Measurements from ENCODE around the gene RSKR.
"Not testable (repeated sequence)": the region's sequence is repeated elsewhere in the genome, so short reads cannot be mapped to it uniquely, and the experiment has no call there.

Gene RSKR

DNA sequence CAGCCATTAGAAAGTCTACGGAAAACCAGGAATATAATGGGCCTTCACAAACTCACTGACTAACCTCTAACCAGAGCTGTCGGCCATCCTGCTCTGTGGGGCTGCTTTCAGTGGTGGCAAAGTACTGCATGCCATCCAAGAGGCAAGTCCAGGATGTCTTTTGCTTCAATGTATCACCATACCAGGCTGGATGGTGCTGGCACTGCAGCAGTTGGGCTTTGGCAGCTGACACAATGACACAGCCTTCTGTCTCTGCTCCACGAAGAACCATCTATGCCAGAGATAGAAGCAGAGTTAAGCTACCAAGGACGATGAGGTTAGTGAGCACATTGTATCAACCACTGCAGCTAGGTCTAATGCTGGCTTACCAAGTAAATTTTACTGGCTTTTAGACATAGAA, 9.7 kb upstream of the RSKR start:
- no peak for FAIRE-seq
- no peak for DNase-seq (ENCODE audit: insufficient read length, low spot score)
- TF ChIP-seq POU2F2 (IDR thresholded peaks at IDR 0.05; ENCODE audit: low read depth, low read length), result no peak
- no peak for TF ChIP-seq POLR2AphosphoS5 (IDR thresholded peaks at IDR 0.05; ENCODE audit: low read depth, low read length)
- TF ChIP-seq SPI1 (IDR thresholded peaks at IDR 0.05; ENCODE audit: low read depth, low read length), result no peak
- TF ChIP-seq TAF1 (IDR thresholded peaks at IDR 0.05; ENCODE audit: low read depth, low read length), result no peak
- TF ChIP-seq PAX5 (IDR thresholded peaks at IDR 0.05; ENCODE audit: insufficient read depth, low read length, severe bottlenecking), result no peak

DNA sequence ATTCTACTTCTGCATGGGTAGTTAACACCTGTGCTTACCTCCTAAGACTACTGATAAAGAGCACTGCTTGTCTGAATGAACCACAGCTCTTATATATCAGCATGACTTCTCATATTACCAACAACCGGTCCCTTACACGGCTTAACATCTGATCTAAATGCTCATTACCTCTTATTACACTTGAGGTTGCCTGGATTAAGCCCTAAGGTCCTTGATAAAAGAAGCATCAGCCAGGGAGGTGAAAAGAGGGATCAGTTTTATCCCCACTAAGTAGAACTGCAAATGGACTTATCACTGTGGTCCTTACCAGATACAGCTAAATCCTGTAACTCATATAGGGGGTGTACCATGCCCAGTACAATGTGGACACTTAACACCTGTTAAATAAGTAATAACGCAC, 8.2 kb upstream of the RSKR start:
- DNase-seq (ENCODE audit: insufficient read length, low spot score) (no peak), FAIRE-seq (no peak)

GRCh38 chr17:28620010-28620409, 6.0 kb upstream of the RSKR start:
- no peak for DNase-seq (ENCODE audit: insufficient read length, low spot score)
- TF ChIP-seq POU2F2 (IDR thresholded peaks at IDR 0.05; ENCODE audit: low read depth, low read length), result no peak
- no peak for TF ChIP-seq TAF1 (IDR thresholded peaks at IDR 0.05; ENCODE audit: low read depth, low read length)
- TF ChIP-seq POLR2A (IDR thresholded peaks at IDR 0.05; ENCODE audit: low read depth, low read length), result no peak
- TF ChIP-seq PAX5 (IDR thresholded peaks at IDR 0.05; ENCODE audit: insufficient read depth, low read length, severe bottlenecking), result no peak
- TF ChIP-seq SPI1 (IDR thresholded peaks at IDR 0.05; ENCODE audit: low read depth, low read length), result no peak
- no peak for TF ChIP-seq POLR2AphosphoS5 (IDR thresholded peaks at IDR 0.05; ENCODE audit: low read depth, low read length)
- no peak for FAIRE-seq

More for the DNA sequence above, 8.2 kb upstream of the RSKR start:
- TF ChIP-seq POU2F2 (IDR thresholded peaks at IDR 0.05; ENCODE audit: low read depth, low read length) (no peak), PAX5 (IDR thresholded peaks at IDR 0.05; ENCODE audit: insufficient read depth, low read length, severe bottlenecking) (no peak), SPI1 (IDR thresholded peaks at IDR 0.05; ENCODE audit: low read depth, low read length) (no peak), POLR2A (IDR thresholded peaks at IDR 0.05; ENCODE audit: low read depth, low read length) (no peak), POLR2AphosphoS5 (IDR thresholded peaks at IDR 0.05; ENCODE audit: low read depth, low read length) (no peak), TAF1 (IDR thresholded peaks at IDR 0.05; ENCODE audit: low read depth, low read length) (no peak)

DNA sequence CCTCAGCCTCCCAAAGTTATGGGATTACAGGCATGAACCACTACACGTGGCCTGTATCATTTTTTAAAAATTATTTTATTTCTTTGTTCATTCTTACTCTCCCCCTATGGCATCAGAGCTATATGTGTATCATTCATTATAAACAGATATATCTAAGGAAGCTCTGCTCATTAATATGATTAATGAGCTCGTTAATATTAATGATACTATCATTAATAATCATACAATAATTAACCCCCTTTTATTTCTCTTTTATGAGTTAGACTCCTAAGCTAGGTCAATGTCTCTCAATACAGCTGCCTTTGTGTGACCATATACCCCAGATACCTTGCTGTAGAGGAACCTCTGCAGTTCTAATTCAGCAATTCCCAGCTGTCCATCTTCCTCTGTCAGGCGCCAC, 4.5 kb upstream of the RSKR start:
- no peak for DNase-seq (ENCODE audit: insufficient read length, low spot score)
- no peak for TF ChIP-seq TAF1 (IDR thresholded peaks at IDR 0.05; ENCODE audit: low read depth, low read length)
- TF ChIP-seq POLR2AphosphoS5 (IDR thresholded peaks at IDR 0.05; ENCODE audit: low read depth, low read length), result no peak
- TF ChIP-seq POLR2A (IDR thresholded peaks at IDR 0.05; ENCODE audit: low read depth, low read length), result no peak
- TF ChIP-seq POU2F2 (IDR thresholded peaks at IDR 0.05; ENCODE audit: low read depth, low read length), result no peak
- no peak for TF ChIP-seq SPI1 (IDR thresholded peaks at IDR 0.05; ENCODE audit: low read depth, low read length)
- FAIRE-seq, result no peak

DNA sequence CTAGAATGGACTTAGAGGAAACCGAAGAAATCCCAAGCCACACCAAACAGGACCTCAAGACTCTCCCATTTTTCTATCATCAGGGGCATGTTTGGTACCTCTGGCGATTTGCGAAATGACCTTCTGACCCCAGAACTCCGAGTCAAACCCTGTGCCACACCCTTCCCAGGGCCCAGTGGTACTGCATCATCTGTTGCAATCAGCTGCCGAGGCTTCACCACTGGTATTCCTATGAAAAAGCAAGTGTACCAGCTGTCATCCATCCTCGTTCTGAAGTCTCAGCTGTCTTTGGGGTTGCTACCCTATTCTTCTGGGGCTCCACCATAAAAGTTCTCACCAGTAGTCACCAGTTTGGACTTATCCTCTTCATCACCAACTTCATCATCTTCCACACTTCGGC, 2.3 kb upstream of the RSKR start:
- DNase-seq (ENCODE audit: insufficient read length, low spot score), result no peak
- TF ChIP-seq SPI1 (IDR thresholded peaks at IDR 0.05; ENCODE audit: low read depth, low read length) (no peak), POLR2AphosphoS5 (IDR thresholded peaks at IDR 0.05; ENCODE audit: low read depth, low read length) (no peak)
- FAIRE-seq, result no peak

DNA sequence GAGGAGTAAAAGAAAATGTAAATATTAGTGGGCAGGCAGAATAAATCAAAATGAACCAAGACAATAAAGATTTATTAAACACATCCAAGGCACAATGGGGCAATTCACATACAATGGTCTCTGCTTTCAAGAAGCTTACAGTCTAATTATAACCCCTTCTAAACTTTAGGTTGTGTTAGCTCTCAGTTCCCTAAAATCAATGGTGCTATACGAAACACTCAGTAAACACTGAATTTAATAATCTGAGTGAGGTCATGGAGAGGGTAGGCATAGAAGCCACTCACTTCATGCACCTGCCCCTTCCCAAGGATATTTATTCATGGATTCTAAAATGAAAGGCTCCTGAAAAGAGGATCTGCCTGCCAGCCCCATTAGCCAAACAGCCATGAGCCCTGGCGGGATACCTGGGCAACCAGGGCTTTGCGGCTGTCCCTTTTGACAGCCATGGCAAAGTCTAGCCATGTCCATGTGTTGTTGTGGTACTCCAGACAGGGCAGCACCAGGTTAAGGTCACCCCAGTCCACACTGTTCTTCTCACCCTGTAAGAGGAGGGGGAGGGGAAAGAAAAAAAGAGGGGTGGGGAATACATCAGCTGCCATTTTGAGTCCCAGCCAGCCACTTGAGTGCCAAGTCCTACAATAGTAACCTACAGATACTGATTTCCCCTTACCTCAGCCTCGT, 1.4 kb upstream of the RSKR start:
- DNase-seq (ENCODE audit: insufficient read length, low spot score) (no peak), FAIRE-seq (no peak)
- TF ChIP-seq SPI1 (IDR thresholded peaks at IDR 0.05; ENCODE audit: low read depth, low read length), result peak; percentile 82
- TF ChIP-seq POU2F2 (IDR thresholded peaks at IDR 0.05; ENCODE audit: low read depth, low read length), result no peak

DNA sequence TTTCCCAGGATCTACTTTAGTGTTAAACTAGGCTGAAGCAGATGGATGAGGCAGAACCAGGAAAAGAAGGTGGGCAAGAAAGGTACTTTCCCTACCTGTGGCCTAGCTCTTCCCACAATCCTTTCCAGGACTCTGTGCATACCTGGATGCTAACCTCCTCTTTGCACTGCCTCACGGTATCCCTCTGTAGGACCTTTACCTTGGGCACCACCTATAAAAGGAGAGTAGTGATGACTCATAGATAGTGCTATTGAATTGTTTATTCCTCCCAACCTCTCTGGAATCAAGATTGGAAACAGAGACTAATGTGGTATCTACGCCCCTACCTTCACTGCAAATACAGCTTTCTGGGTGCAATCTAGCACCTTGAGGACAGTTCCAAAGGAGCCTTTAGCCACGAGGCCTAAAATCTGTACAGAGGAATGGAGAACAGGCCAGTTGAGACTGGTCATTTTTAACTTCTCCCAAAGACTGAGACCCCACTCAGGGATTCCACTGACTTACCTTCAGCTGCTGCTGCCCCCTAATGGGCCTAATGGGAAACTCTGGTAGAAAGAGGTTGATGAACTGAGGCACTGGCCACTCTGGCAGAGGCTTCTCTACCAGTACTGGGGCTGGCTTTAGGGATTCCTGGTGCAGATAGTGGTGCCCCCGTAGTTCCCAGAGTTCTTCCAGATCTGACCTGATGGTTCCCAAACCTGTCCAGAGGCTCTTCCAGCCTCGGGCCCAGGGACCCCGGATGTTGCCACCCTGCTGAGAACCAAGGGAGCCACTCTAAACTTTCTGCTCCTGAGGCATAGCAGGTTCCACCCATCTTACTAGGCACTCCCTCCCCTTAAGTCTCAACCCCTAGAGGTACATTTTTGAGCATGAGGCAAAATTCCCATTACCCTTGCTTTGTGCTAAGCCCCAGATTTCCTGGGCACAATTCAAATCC, 781 bp downstream of the RSKR start:
- FAIRE-seq, result no peak
- TF ChIP-seq SPI1 (IDR thresholded peaks at IDR 0.05; ENCODE audit: low read depth, low read length), result no peak
- TF ChIP-seq POLR2A (IDR thresholded peaks at IDR 0.05; ENCODE audit: low read depth, low read length), result no peak
- TF ChIP-seq TAF1 (IDR thresholded peaks at IDR 0.05; ENCODE audit: low read depth, low read length), result no peak
- no peak for TF ChIP-seq POU2F2 (IDR thresholded peaks at IDR 0.05; ENCODE audit: low read depth, low read length)
- no peak for DNase-seq (ENCODE audit: insufficient read length, low spot score)

DNA sequence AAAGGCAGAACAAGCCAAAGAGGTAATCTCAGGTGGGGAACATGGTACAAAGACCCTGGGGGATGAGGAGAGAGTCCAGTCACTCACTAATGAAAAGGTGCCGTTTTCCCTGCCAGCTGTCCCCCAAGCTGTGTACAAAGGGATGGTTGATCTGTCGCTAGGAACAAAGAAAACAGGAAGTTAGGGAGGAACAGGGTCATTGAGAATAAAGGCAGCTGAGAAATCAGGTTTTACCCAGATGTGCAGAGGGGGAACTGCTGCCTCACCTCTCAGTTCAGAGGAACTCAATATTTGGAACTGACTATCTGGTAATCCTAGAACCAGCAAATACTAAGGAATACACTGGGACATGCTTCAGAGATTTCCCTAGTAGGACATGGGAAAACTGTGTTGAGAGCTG, 1.5 kb downstream of the RSKR start:
- no peak for FAIRE-seq
- DNase-seq (ENCODE audit: insufficient read length, low spot score), result no peak
- TF ChIP-seq POLR2A (IDR thresholded peaks at IDR 0.05; ENCODE audit: low read depth, low read length) (0 out of 2 replicates have a peak, but pooled peaks have one; percentile 19), TAF1 (IDR thresholded peaks at IDR 0.05; ENCODE audit: low read depth, low read length) (no peak)

GRCh38 chr17:28610376-28610775, 3.6 kb downstream of the RSKR start:
- DNase-seq (ENCODE audit: insufficient read length, low spot score) (no peak), FAIRE-seq (no peak)

DNA sequence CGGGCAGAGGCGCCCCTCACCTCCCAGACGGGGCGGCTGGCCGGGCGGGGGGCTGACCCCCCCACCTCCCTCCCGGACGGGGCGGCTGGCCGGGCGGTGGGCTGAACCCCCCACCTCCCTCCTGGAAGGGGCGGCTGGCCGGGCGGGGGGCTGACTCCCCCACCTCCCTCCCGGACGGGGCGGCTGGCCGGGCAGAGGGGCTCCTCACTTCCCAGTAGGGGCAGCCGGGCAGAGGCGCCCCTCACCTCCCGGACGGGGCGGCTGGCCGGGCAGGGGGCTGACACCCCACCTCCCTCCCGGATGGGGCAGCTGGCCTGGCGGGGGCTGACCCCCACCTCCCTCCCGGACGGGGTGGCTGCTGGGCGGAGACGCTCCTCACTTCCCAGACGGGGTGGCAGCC, 10.0 kb downstream of the RSKR start:
- not testable (repeated sequence) for FAIRE-seq; DNase-seq (ENCODE audit: insufficient read length, low spot score)

More at GRCh38 chr17:28610376-28610775, 3.6 kb downstream of the RSKR start:
- TF ChIP-seq PAX5 (IDR thresholded peaks at IDR 0.05; ENCODE audit: insufficient read depth, low read length, severe bottlenecking) (no peak), SPI1 (IDR thresholded peaks at IDR 0.05; ENCODE audit: low read depth, low read length) (no peak), POU2F2 (IDR thresholded peaks at IDR 0.05; ENCODE audit: low read depth, low read length) (no peak), POLR2A (IDR thresholded peaks at IDR 0.05; ENCODE audit: low read depth, low read length) (no peak), TAF1 (IDR thresholded peaks at IDR 0.05; ENCODE audit: low read depth, low read length) (no peak), POLR2AphosphoS5 (IDR thresholded peaks at IDR 0.05; ENCODE audit: low read depth, low read length) (no peak)

Measured in GM12891 (cell line).